Activated naive CD8-positive, alpha-beta T cell (primary cell): Measurements from ENCODE around the gene CCDC40.

Source experiments
- H3K27ac Mint-ChIP-seq: one replicate; pipeline ENCODE4 v1.8.0; 2021; ENCODE audit warnings: mixed read lengths
- H3K27me3 Mint-ChIP-seq: one replicate; pipeline ENCODE4 v1.8.0; 2021; ENCODE audit warnings: mixed read lengths
- H3K36me3 Mint-ChIP-seq: one replicate; pipeline ENCODE4 v1.8.0; 2021; ENCODE audit warnings: mixed read lengths
- H3K4me1 Mint-ChIP-seq: one replicate; pipeline ENCODE4 v1.8.0; 2021; ENCODE audit warnings: low read depth, mixed read lengths
- H3K4me3 Mint-ChIP-seq: one replicate; pipeline ENCODE4 v1.8.0; 2021; ENCODE audit warnings: mild to moderate bottlenecking, mixed read lengths
- H3K9me3 Mint-ChIP-seq: one replicate; pipeline ENCODE4 v1.8.0; 2021; ENCODE audit warnings: low read depth, mixed read lengths

Gene CCDC40

DNA sequence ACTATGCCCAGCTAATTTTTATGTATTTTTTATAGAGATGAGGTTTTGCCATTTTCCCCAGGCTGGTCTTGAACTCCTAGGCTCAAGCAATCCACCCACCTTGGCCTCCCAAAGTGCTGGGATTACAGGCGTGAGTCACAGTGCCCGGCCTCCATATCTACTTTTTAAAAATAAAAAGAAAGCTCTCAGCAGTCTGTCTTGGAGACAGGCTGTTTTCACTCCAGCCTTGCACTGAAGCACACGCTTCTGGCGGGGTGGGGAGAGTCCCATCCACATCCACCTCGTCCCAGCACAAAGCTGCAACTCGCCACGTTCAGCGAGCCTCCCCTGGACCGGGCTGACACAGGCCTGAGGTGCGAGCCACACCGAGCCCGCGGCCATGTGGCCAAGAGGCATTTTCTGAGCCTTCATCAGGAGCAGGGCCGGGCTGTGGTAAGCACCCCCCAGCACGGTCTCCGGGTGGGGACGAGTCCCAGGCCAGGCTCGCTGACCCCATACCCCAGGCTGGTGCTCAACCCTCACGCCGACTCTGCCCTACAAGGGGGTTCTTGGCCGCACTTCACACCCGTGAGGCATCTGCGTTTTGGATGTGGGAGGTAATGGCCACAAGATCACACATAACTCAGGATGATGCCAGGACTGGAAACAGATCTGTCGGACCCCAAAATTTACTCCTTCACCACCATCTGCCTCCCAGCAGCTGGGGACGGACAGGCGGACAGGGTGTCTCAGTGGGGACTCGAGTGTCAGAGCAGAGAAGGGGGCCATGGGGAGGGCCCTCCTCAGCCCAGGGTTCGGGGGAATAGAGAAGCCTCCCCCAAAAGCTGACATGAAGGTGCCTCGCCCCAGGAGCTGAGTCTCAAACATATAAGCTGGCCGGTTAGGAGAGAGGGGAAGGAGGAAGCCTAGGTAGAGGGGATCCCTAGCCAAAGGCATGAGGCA, 29.4 kb upstream of the CCDC40 start:
- H3K4me3 Mint-ChIP-seq = no peak overlapping the region
- H3K4me1 Mint-ChIP-seq = peaks cover 6% of the 10 kb centered on the region
- no peak overlapping the region for H3K27ac Mint-ChIP-seq
- no peaks in the 10 kb centered on the region for H3K9me3 Mint-ChIP-seq
- H3K27me3 Mint-ChIP-seq = no peaks in the 10 kb centered on the region
- no peaks in the 10 kb centered on the region for H3K36me3 Mint-ChIP-seq

DNA sequence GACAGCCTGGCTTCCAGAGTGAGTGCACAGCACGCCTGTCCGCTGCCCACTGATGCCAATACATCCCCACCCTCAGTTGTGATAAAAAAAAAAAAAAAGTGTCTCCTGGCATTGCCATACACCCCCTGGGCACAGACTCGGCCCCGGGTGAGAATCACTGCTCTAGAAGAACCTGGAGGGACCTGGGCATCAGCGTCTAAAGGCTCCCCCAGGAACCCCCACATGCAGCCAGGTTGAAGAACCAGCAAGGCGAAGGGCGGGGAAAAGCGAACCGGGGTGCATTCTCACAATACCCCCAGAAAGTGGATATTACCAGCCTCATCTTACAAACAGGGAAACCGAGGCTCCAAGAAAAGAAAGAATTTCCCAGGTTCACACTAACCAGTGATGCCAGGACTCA, 28.5 kb upstream of the CCDC40 start:
- Mint-ChIP-seq H3K4me1 (peaks cover 6% of the 10 kb centered on the region), H3K27ac (no peak overlapping the region), H3K4me3 (no peak overlapping the region), H3K36me3 (no peaks in the 10 kb centered on the region), H3K27me3 (no peaks in the 10 kb centered on the region), H3K9me3 (no peaks in the 10 kb centered on the region)

DNA sequence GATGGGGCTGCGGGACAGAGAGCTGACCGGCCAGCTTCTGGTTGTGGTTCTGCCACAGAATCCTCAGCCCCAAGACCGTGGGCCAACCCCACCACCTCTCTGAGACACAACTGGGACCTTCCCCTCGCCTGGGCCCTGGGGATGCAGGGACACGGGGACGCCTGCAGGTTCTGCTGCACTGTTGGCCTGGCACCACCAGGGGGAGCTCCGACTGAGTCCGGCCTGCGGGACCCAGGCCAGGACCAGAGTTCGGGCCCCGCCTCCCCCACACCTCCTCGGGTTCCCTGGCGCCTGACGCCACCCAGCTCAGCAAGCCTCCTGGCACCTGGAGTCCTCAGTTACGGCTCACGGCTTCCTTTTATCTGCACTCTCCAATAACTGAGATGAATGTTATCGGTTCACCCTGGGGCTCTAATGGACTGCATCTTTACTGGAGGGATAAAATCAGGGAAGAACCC, 28.0 kb upstream of the CCDC40 start:
- H3K27ac Mint-ChIP-seq = no peak overlapping the region
- peaks cover 6% of the 10 kb centered on the region for H3K4me1 Mint-ChIP-seq
- no peaks in the 10 kb centered on the region for H3K9me3 Mint-ChIP-seq
- no peak overlapping the region for H3K4me3 Mint-ChIP-seq
- H3K36me3 Mint-ChIP-seq = no peaks in the 10 kb centered on the region
- no peaks in the 10 kb centered on the region for H3K27me3 Mint-ChIP-seq

DNA sequence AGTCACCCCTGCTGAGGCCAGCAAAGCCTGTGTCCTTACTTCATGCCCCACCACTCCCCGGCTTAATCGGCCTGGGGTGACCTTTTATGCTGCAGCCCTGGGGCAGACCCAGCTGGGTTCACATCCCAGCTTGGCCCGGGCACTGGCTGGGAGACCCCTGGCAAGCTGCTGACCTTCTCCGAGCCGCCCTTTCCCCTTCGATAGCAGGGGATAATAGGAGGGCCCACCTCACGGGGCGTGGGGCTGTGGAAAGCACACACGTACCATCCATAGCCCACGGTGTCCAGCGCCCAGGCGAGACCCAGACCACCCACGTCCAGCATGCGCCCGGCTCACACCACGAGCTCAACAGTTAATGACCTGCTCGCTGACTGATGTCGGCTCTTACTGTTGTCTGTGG, 27.6 kb upstream of the CCDC40 start:
- Mint-ChIP-seq H3K4me3 (no peak overlapping the region), H3K9me3 (no peaks in the 10 kb centered on the region), H3K27ac (no peak overlapping the region), H3K36me3 (no peaks in the 10 kb centered on the region), H3K4me1 (peaks cover 6% of the 10 kb centered on the region), H3K27me3 (no peaks in the 10 kb centered on the region)

DNA sequence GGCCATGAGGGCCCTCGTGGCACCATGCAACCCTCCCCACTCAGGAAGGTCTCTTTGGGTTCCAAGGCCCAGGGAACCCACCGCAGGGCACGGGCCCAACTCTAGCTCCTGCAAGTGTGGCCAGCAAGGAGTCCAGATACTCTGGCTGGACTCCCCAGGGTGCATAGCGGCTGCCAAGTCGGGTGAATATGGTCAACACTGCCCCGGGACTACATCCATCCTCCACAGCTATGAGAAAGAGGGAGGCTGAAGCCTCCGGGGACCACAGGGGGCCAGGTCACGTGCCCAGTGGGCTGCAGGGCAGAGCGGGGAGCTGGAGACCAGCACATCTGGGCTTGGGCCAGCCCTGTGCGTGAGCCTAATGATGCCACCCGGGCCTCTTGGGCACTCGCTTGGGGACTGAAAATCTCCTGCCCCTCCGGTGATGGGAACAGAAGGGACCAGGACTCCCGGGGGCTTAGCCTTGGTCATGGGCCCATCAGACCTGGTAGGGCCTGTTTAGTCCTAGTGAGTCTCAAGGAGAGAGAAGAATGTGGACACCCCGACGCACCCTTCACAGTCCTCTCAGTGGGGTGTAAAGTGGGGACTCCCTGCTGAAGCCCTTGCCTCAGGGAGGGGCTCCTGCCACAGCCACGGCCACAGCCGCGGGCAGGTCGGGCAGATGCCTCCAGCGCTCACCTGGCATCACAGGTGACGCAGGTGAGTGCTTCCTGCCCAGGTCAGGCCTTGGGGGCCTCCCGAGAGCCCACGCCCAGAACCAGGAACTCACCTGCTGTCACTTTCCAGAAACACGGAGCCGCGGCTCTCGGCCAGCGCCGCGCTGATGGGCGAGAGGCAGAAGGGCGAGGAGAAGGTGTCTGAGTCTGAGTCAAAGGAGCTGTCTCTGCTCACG, 26.8 kb upstream of the CCDC40 start:
- Mint-ChIP-seq H3K4me1 (peaks cover 6% of the 10 kb centered on the region), H3K36me3 (no peaks in the 10 kb centered on the region), H3K27ac (no peak overlapping the region), H3K27me3 (no peaks in the 10 kb centered on the region), H3K4me3 (no peak overlapping the region), H3K9me3 (no peaks in the 10 kb centered on the region)

DNA sequence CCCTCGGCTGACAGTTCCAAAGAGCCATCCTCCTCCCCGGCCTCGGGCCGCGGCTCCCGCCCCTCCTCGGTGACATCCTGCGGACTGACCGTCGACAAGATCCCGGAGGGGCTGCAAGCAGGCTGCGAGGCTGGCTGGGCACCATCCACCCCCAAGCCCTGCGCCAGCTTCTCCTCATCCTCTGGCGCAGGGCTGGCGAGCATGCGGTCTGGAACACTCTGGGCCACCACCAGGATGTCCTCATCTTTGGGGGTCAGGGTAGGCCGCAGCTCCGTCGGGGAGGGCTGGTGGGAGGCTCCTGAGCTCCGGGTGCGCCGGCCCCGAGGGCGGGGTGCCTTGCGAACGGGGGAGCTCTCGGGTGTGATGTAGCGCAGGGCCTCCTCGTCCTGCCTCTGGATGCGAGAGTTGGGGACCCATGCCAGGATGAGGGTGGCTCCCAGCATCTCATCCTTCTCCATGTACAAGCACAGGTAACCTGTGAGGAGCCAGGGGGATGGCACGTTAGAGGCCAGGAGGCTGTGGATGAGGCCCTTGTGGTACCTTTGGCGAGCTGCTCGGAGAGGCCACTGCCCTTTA, 26.1 kb upstream of the CCDC40 start:
- Mint-ChIP-seq H3K4me1 (peaks cover 6% of the 10 kb centered on the region), H3K4me3 (no peak overlapping the region)

DNA sequence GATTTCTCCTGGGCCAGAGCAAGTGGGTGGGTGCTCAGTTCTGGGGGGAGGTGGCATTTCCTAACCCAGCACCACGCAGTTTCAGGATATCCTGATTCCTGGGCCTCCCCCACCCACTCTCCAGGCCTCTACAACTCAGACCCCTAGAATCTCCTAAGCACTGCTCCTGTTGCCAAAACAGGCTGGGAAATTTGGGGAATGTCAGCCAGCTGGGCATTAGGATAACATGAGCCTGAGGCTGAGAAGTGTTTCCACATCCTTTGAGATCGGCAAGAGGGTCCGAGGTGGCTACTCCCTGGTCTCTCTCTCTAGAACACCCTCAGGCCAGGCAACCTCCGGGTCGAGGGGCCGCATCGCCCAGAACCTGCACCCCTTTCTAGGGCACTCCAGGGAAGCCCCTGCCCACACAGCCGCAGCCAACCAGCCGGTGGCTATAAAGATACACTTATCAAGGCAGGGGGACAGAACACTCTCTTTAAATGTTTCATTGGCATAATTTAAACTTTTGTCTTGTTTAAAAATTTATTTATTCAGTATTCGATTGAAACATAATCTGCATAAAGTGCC, 24.4 kb upstream of the CCDC40 start:
- H3K4me1 Mint-ChIP-seq = no peaks in the 10 kb centered on the region
- H3K27me3 Mint-ChIP-seq = no peaks in the 10 kb centered on the region
- no peak overlapping the region for H3K27ac Mint-ChIP-seq
- H3K4me3 Mint-ChIP-seq = no peak overlapping the region
- H3K36me3 Mint-ChIP-seq = peaks cover 2% of the 10 kb centered on the region
- H3K9me3 Mint-ChIP-seq = no peaks in the 10 kb centered on the region

More for the DNA sequence above, 26.1 kb upstream of the CCDC40 start:
- Mint-ChIP-seq H3K9me3 (no peaks in the 10 kb centered on the region), H3K27ac (no peak overlapping the region), H3K27me3 (no peaks in the 10 kb centered on the region), H3K36me3 (peaks cover 2% of the 10 kb centered on the region)

DNA sequence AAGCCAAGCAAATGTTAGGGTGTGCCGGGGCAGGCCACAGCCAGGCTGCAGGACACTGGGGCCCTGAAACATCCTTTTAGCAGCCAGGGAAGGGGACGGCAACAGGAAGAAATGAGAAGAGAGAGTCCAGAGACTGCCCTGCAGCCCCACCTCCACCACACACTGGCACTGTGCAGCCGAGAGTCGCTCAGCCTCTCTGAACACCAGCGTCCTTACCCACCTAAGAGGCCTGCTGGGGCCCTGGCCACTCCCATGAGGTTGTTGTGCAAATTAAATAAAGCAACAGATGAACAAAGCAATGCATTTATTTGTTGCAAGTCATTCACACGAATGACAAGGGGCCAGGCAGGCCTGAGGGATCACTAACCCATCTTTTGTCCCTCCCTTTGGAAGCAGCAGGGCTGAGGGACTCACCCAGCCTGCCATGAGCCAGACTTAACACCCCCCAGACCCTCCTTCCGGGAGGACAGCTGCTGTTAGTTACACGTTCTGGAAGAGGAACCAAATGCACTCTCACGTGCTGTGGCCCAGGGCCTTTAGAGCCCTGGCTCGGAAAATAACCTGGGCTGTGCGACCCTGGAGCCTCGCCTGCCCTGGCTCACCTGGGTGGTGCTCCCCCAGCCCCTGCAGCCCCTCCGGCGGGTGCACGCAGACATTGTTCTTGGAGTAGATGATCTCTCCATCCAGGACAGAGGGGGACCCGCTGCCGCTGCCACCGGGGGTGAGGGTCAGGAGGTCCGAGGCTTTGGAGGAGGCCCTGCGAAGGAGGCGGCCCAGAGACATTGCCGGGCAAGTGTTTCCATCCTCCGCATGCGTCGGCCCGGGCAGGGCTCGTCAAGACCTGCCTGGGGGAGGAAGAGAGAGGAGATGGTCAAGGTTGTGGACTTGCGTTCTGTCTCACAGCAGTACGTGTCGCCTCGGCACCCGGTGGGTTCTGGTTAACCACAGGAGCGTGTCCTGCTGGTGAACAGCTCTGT, 23.4 kb upstream of the CCDC40 start:
- Mint-ChIP-seq H3K36me3 (peaks cover 2% of the 10 kb centered on the region), H3K4me3 (no peak overlapping the region), H3K27ac (no peak overlapping the region), H3K4me1 (no peaks in the 10 kb centered on the region), H3K27me3 (no peaks in the 10 kb centered on the region), H3K9me3 (no peaks in the 10 kb centered on the region)

DNA sequence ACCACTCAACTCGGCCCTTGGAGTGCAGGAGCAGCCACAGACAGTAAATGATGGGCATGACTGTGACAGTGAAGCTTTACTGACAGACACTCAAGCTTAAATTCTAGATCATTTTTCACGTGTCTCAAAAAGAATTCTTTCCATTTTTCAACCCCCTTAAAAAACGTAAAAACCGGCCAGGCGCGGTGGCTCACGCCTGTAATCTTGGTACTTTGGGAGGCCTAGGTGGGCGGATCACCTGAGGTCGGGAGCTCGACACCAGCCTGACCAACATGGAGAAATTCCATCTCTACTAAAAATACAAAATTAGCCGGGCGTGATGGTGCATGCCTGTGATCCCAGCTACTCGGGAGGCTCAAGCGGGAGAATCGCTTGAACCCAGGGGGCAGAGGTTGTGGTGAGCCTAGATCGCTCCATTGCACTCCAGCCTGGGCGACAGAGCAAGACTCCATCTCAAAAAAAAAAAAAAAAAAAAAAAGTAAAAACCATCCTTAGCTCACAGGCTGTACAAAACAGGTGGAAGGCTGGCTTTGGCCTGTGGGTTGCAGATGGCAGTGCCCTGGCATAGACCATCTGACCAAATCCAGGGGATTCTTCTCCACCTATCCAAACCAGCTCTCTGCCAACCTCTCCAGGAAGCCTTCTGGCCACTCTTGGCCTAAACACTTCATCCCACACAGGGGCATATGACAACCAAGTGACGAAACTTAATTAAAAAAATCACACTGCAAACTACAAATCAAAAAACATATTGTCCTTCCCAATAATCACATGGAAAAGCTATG, 19.0 kb upstream of the CCDC40 start:
- H3K36me3 Mint-ChIP-seq = peaks cover 2% of the 10 kb centered on the region
- no peaks in the 10 kb centered on the region for H3K9me3 Mint-ChIP-seq
- no peaks in the 10 kb centered on the region for H3K4me1 Mint-ChIP-seq
- no peak overlapping the region for H3K4me3 Mint-ChIP-seq
- no peak overlapping the region for H3K27ac Mint-ChIP-seq
- no peaks in the 10 kb centered on the region for H3K27me3 Mint-ChIP-seq

DNA sequence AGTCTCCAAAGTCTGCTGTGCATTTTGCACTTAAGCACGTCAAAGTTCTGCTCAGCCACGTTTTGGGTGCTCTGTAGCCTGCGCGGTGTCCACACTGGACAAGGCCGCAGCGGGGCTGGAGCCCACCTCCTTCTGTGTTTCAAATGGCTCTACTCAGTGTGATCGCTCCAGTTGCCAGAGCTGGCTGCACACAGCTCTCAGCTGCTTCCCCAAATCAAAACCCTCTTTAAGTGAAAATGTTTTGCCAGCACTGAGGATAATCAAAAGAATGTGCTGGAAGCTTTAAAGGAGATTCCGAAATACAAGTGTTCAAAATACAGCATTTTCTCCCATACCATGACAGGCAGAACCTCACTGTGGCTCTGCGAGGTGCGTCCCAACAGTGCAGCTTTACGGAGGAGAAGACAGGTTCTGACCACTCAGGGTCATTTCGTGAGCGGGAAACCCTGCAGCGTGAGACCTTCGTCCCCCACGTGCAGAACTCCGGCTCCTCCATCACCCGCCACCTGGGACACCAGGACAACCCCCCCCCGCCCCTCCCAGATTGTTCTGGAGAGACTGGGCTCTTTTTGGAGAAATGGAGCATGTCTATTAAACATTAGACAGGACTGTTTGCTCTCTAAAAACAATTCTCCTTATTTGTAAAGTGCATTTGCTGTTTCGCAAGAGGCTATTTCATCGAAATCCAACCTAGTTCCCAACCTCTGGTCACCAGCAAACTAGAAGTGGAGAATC, 17.4 kb upstream of the CCDC40 start:
- no peaks in the 10 kb centered on the region for H3K4me1 Mint-ChIP-seq
- no peak overlapping the region for H3K27ac Mint-ChIP-seq
- peaks cover 2% of the 10 kb centered on the region for H3K36me3 Mint-ChIP-seq
- H3K4me3 Mint-ChIP-seq = no peak overlapping the region
- no peaks in the 10 kb centered on the region for H3K9me3 Mint-ChIP-seq
- no peaks in the 10 kb centered on the region for H3K27me3 Mint-ChIP-seq

DNA sequence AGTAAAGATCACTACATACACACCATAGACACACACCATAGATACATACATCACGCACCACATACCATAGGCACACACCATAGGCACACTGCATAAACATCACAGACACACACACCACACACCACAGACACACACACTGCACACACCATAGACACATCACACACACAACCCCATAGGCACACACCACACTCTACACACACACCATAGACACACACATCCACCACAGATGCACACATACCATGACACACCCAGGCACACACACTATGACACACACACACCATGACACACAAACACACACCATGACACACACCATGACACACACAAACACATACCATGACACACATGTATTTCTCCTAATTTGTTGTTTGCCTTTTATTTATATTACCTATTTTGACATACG, 14.8 kb upstream of the CCDC40 start:
- no peaks in the 10 kb centered on the region for H3K36me3 Mint-ChIP-seq
- H3K9me3 Mint-ChIP-seq = no peaks in the 10 kb centered on the region
- H3K27ac Mint-ChIP-seq = no peak overlapping the region
- no peaks in the 10 kb centered on the region for H3K4me1 Mint-ChIP-seq
- H3K27me3 Mint-ChIP-seq = no peaks in the 10 kb centered on the region
- H3K4me3 Mint-ChIP-seq = no peak overlapping the region

DNA sequence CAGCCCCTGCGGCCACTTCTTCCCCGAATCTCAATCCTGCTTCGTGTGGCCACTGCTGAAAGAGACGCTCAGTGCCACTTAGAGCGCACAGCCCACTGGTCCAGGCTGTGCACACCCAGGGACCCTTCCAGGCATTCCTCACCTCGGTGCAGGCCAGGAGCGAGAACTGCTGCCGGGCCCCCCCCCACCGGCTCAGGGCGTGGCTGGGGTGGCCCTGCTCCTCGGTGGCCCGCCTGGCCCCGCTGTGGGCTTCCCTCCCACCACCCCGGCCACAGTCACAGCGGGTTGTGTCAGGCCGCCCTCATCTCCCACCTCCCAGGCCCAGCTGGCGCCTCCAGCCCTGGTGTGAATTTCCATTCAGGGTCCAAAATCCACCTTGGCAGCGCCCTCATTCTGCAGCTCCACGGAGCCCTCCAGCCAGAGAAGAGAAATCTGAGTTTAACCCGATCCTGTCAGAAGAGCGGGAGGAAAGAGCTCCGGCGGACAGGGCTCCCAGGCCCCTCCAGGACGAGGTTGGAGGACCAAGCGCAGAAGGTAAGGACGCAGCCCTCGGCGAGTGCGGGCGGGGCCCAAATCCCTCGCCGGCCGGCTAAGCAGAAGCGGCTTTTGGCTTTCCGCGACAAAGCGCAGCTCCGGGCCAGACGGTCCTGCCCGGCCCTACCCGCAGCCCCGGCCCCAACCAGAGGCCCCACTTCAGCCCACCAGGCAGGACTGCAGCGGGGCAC, 12.8 kb upstream of the CCDC40 start:
- Mint-ChIP-seq H3K4me1 (no peaks in the 10 kb centered on the region), H3K27ac (no peak overlapping the region), H3K9me3 (no peaks in the 10 kb centered on the region)

More for the DNA sequence above, 12.8 kb upstream of the CCDC40 start:
- Mint-ChIP-seq H3K36me3 (no peaks in the 10 kb centered on the region), H3K27me3 (no peaks in the 10 kb centered on the region), H3K4me3 (no peak overlapping the region)
